AML-193 (cell line): ENCODE measurements around the gene SLC2A4RG.

Source experiments
- DNase-seq, 2 experiments: peaks; one replicate each; lab custom pipeline; 2025; lab: John Stamatoyannopoulos, UW

SLC2A4RG gene

GRCh38 chr20:63699466-63700198 lies 39.9 kb upstream of the SLC2A4RG start:
- no peak for DNase-seq

GRCh38 chr20:63700199-63701050 lies 39.2 kb upstream of the SLC2A4RG start:
- no peak for DNase-seq

- no peak for DNase-seq
Observed at GRCh38 chr20:63701051-63701328, 38.6 kb upstream of the SLC2A4RG start.

GRCh38 chr20:63701329-63702035 lies 38.1 kb upstream of the SLC2A4RG start:
- no peak for DNase-seq

- DNase-seq: no peak
Observed at GRCh38 chr20:63702036-63702665, 37.4 kb upstream of the SLC2A4RG start.

- no peak for DNase-seq
Observed at GRCh38 chr20:63702751-63703470, 36.7 kb upstream of the SLC2A4RG start.

- no peak for DNase-seq
Observed at GRCh38 chr20:63703471-63703975, 36.1 kb upstream of the SLC2A4RG start.

- DNase-seq: no peak
Observed at GRCh38 chr20:63703976-63704748, 35.4 kb upstream of the SLC2A4RG start.

- no peak for DNase-seq
Observed at GRCh38 chr20:63704749-63705117, 34.8 kb upstream of the SLC2A4RG start.

GRCh38 chr20:63705232-63706026 lies 34.1 kb upstream of the SLC2A4RG start:
- DNase-seq: no peak

GRCh38 chr20:63706027-63706695 lies 33.4 kb upstream of the SLC2A4RG start:
- no peak for DNase-seq

- DNase-seq: no peak
Observed at GRCh38 chr20:63706852-63707557, 32.6 kb upstream of the SLC2A4RG start.

GRCh38 chr20:63707558-63708300 lies 31.8 kb upstream of the SLC2A4RG start, which contains the start of the genes ARFRP1 and ZGPAT:
Gene ARFRP1 (minus strand): TSS chr20:63707976. CDS start chr20:63707091, 885 bp downstream.
Gene ZGPAT (plus strand): TSS chr20:63708039. CDS start chr20:63708581, 542 bp downstream.
- peak; percentile 87 for DNase-seq

GRCh38 chr20:63708301-63709148 lies 31.1 kb upstream of the SLC2A4RG start:
- no peak for DNase-seq

- no peak for DNase-seq
Observed at GRCh38 chr20:63709149-63709527, 30.4 kb upstream of the SLC2A4RG start.

- no peak for DNase-seq
Observed at GRCh38 chr20:63711085-63711645, 28.4 kb upstream of the SLC2A4RG start.
